ENCODE data around the gene OTP.

DNA sequence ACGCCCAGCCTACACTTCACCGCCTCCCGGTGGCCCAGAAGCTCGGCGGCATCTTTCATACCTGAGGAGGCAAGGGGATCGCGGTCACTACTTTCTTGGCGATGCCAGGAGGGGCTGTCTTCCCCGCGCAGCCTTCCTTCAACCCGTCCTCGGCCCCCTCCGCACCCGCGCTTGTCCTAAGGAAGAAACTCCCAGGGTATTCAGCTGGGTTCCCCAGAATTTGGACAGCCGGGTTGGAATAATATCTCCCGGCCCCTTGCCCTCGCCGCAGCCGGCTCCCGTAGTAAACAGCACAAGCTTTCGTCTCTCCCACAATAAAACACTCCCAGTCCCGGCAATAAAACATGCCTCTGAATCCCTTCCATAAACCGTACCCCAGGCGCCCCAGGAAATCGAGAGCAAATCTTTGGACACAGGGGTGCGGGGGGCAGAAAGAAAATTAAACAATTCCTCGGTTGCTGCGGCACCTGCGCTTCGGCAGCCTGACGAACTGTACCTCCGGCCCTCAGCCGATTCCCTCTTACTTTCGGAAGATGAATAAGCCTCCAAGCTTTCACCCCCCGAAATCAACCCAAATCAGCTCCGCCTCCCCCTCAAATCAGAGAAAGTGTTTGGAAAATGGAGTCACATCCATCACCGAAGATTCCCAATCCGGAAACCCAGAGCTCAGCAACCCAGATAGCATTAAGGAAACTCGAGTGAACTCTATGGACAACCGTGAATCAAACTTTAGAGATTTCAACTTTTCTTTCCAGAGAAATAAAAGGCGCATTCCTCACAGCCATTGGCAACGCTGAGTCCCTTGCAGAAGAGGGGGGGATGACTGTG is 1.1 kb downstream of the OTP start:
- TF ChIP-seq CTCF (conservative IDR thresholded peaks at IDR 0.05; ENCODE audit: low read depth, low read length) = no peak
- TF ChIP-seq EZH2 (IDR thresholded peaks at IDR 0.05; ENCODE audit: borderline replicate concordance, low read depth, low read length, poor library complexity, severe bottlenecking) = peak; percentile 97

Data from A673 (cell line).